Measurements from ENCODE around the gene RPUSD2. TPM values are rescaled to one million over a fixed set of nuclear protein-coding genes. Genes with fewer than 3 reads are reported as not detected.
A peak's percentile ranks its signal among the peaks of the same experiment; 100 is the strongest.

The RPUSD2 gene, protein sequence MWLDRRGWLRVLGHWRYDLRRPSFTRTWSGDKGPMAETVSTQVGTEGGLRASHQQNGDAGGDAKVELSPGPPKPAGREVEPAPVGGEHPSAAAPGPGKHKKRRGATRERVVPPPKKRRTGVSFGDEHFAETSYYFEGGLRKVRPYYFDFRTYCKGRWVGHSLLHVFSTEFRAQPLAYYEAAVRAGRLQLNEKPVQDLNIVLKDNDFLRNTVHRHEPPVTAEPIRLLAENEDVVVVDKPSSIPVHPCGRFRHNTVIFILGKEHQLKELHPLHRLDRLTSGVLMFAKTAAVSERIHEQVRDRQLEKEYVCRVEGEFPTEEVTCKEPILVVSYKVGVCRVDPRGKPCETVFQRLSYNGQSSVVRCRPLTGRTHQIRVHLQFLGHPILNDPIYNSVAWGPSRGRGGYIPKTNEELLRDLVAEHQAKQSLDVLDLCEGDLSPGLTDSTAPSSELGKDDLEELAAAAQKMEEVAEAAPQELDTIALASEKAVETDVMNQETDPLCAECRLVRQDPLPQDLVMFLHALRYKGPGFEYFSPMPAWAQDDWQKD
- total RNA-seq: 19.5 and 22.6 TPM in 2 replicates

DNA sequence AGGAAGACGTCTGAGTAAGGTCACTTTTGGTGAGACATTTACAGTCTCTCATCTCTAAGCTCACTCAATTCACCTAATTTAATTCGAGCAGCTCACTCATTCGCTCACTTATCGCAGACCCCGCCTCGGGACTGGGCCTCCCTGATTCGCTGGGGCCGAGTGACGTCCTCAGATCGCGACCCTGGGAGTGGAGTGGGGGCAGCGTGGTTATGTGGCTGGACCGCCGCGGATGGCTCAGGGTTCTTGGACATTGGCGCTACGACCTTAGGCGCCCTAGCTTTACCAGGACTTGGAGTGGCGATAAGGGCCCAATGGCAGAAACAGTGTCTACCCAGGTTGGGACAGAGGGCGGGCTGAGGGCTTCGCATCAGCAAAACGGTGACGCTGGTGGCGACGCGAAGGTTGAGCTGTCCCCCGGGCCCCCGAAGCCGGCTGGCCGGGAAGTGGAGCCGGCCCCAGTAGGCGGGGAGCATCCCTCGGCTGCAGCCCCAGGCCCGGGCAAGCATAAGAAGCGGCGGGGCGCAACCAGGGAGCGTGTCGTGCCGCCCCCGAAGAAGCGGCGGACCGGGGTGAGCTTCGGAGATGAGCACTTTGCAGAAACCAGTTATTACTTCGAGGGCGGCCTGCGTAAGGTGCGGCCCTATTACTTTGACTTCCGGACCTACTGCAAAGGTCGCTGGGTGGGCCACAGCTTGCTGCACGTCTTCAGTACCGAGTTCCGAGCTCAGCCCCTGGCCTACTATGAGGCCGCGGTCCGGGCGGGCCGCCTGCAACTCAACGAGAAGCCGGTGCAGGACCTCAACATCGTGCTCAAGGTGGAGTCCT lies at the start of gene RPUSD2:
TSS of gene RPUSD2 (plus strand) at position 171 of the 825 bp plus-strand sequence. CDS start at position 210, 39 bp downstream.
- H3K9me3 Mint-ChIP-seq: no peaks in the 10 kb centered on the region
- DNase-seq (ENCODE audit: low spot score): peak; percentile 89
- H3K27me3 Mint-ChIP-seq (ENCODE audit: insufficient read depth): no peaks in the 10 kb centered on the region
- intact Hi-C loops (cut with micrococcal nuclease): loop anchor here (1.0 to 10.0 kb wide), 11 partner anchors 25 to 785 kb away; partner anchors contain the start of genes CHAC1, CHP1, DNAJC17 and EXD1
- H3K27ac Mint-ChIP-seq: peak within 1 kb of the TSS; percentile 98
- peaks cover 51% of the 10 kb centered on the region for H3K4me1 Mint-ChIP-seq (ENCODE audit: low read depth)
- H3K4me3 Mint-ChIP-seq: peak within 1 kb of the TSS; percentile 99
- H3K36me3 Mint-ChIP-seq (ENCODE audit: low read depth): peaks cover 11% of the 10 kb centered on the region

DNA sequence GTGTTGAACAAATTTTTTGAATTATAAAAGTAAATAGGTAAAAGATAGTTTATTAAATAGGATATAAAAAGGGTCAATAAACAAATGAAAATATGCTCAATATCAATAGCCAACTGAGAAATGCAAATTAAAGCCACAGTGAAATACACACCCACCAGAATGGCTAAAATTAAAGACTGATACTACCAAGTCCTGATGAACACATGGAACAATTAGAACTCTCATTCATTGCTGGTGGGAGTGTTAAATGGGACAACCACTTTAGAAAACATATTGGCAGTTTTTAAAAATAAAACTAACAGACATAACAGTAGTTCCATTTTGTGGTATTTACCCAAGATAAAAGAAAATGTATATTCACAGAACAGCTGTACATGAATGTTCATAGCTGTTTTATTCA lies 45.5 kb upstream of the RPUSD2 start:
- Mint-ChIP-seq H3K36me3 (ENCODE audit: low read depth) (no peaks in the 10 kb centered on the region), H3K27ac (no peak overlapping the region), H3K9me3 (no peaks in the 10 kb centered on the region), H3K4me3 (no peak overlapping the region), H3K27me3 (ENCODE audit: insufficient read depth) (peaks cover 6% of the 10 kb centered on the region), H3K4me1 (ENCODE audit: low read depth) (peaks cover 6% of the 10 kb centered on the region)
- DNase-seq (ENCODE audit: low spot score): no peak
- intact Hi-C loops (cut with micrococcal nuclease): no loop called here

DNA sequence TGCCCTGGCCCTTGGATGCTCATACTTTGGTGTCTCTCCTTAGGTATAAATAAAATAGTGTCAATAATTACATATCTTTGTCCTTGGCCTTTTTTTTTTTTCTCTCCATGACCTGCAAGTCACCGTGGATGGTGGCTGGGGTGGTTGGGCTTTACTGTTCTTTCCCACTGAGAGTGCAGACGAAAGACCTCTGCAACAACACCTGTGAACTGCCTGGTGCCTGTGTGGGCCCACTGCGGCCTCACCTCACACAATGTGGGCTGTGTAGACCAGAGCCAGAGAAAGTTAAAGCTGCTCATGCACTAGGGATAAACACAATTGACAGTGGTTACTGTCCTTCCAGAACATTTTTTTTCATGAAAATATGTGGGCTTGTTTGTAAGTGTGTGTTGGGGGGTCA lies 43.2 kb upstream of the RPUSD2 start:
- intact Hi-C loops (cut with micrococcal nuclease): no loop called here
- H3K4me3 Mint-ChIP-seq: no peak overlapping the region
- H3K36me3 Mint-ChIP-seq (ENCODE audit: low read depth): peaks cover 2% of the 10 kb centered on the region
- no peaks in the 10 kb centered on the region for H3K9me3 Mint-ChIP-seq
- no peak overlapping the region for H3K27ac Mint-ChIP-seq
- H3K27me3 Mint-ChIP-seq (ENCODE audit: insufficient read depth): peaks cover 6% of the 10 kb centered on the region
- DNase-seq (ENCODE audit: low spot score): no peak
- no peaks in the 10 kb centered on the region for H3K4me1 Mint-ChIP-seq (ENCODE audit: low read depth)

DNA sequence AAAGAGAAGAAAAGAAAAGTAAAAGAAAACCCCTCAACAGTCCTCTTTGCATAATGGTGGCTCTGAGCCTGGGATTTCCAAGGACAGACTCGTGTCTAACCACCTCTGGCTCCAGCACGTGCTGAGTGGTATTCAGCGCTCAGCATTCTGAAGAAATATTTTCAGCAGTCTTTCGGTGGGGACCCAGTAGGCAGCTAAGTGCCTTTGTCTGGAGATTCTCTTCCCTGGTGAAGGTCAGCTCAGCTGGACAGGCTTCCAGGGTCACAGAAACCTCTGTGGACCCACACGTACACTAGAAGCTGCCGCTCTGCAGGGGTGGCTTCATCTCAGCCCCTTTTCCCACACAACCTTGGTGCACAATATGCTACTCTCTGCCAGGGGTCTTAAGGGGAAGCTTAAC lies 40.3 kb upstream of the RPUSD2 start:
- Mint-ChIP-seq H3K4me1 (ENCODE audit: low read depth) (no peaks in the 10 kb centered on the region), H3K27me3 (ENCODE audit: insufficient read depth) (peaks cover 2% of the 10 kb centered on the region), H3K36me3 (ENCODE audit: low read depth) (peaks cover 4% of the 10 kb centered on the region), H3K4me3 (no peak overlapping the region), H3K9me3 (no peaks in the 10 kb centered on the region), H3K27ac (no peak overlapping the region)
- intact Hi-C loops (cut with micrococcal nuclease): no loop called here
- DNase-seq (ENCODE audit: low spot score): no peak

DNA sequence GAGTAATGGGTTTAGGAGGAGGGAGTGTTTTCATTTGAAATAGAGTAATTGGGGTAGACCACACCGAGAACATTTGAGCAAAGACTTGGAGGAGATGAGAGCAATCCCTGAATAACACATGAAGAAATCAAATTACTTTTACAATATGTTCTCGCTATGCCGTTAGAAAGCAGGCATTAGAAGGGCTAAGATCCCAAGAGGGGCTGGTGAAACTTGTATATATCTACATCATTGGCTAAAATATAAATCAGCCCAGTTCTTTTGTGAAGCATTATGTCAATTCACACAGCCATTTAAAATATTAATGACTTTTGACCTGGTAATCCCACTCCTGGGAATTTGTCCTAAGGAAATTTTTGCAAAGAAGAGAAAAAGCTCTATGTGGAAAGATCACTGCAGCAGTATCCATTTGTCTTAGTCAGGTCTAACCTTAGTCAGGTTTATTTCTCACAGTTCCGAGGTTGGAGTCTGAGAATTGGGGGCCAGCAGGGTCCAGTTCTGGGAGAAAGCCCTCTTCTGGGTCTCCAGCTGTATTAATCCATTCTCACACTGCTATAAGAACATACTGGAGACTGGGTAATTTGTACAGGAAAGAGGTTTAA lies 35.2 kb upstream of the RPUSD2 start:
- H3K4me1 Mint-ChIP-seq (ENCODE audit: low read depth): no peaks in the 10 kb centered on the region
- intact Hi-C loops (cut with micrococcal nuclease): no loop called here
- peaks cover 4% of the 10 kb centered on the region for H3K36me3 Mint-ChIP-seq (ENCODE audit: low read depth)
- no peak overlapping the region for H3K27ac Mint-ChIP-seq
- no peak for DNase-seq (ENCODE audit: low spot score)
- H3K4me3 Mint-ChIP-seq: no peak overlapping the region
- no peaks in the 10 kb centered on the region for H3K9me3 Mint-ChIP-seq
- H3K27me3 Mint-ChIP-seq (ENCODE audit: insufficient read depth): peaks cover 2% of the 10 kb centered on the region

DNA sequence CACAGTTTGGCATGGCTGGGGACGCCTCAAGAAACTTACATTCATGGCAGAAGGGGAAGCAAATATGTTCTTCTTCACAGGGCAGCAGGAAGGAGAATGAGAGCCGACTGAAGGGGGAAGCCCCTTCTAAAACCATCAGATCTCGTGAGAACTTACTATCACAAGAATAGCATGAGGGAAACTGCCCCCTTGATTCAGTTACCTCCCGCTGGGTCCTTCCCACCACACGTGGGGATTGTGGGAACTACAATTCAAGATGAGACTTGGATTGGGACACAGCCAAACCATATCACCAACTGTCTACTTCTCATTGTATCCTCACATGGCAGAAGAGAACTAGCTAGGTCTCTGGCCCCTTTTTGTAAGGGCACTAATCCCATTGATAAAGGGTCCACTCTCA lies 34.7 kb upstream of the RPUSD2 start:
- H3K27ac Mint-ChIP-seq: no peak overlapping the region
- intact Hi-C loops (cut with micrococcal nuclease): no loop called here
- no peak for DNase-seq (ENCODE audit: low spot score)
- H3K27me3 Mint-ChIP-seq (ENCODE audit: insufficient read depth): peaks cover 2% of the 10 kb centered on the region
- peaks cover 7% of the 10 kb centered on the region for H3K36me3 Mint-ChIP-seq (ENCODE audit: low read depth)
- no peaks in the 10 kb centered on the region for H3K4me1 Mint-ChIP-seq (ENCODE audit: low read depth)
- H3K4me3 Mint-ChIP-seq: no peak overlapping the region
- H3K9me3 Mint-ChIP-seq: no peaks in the 10 kb centered on the region

DNA sequence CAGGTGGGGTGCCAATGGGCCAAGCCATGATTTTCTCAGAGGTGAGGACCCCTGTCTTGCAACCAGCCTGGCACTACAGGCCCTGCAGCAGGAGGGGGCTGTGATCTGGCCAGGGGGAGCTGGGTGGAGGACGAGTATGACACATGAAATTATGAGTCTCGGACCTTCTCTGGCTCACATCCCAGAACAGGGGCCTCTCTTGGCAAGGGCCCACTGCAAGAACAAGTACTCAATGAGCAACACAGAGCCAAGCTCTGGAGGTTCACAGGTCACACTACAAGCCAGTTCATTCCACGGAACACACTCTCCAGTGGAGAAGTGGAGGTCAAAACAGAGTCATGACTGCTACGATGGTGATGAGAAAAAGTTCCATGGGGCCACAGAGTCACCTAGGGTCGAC lies 32.6 kb upstream of the RPUSD2 start:
- Mint-ChIP-seq H3K4me3 (no peak overlapping the region), H3K36me3 (ENCODE audit: low read depth) (peaks cover 4% of the 10 kb centered on the region), H3K27ac (no peak overlapping the region), H3K4me1 (ENCODE audit: low read depth) (no peaks in the 10 kb centered on the region), H3K9me3 (no peaks in the 10 kb centered on the region), H3K27me3 (ENCODE audit: insufficient read depth) (no peaks in the 10 kb centered on the region)
- DNase-seq (ENCODE audit: low spot score): no peak
- intact Hi-C loops (cut with micrococcal nuclease): no loop called here

DNA sequence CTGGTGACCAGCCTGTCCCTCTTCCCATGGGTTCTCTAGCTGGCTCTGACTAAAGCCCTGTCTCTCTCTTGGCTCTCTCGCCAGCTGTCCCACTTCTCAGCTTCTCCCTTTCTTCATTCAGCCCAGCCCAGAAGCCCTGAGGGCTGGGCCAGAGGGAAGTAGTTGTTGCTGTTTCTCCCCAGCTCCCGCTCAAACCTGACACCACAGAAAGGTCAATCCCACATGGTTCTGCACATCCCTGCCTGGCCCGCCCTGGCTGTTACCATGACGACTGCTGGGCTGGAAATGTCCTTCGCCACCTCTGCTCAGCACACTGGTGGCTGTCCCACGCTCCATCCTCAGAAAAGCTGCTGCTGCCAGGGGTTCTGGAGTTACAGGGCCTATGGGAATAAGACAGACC lies 30.1 kb upstream of the RPUSD2 start:
- DNase-seq (ENCODE audit: low spot score): no peak
- Mint-ChIP-seq H3K27ac (no peak overlapping the region), H3K9me3 (no peaks in the 10 kb centered on the region), H3K36me3 (ENCODE audit: low read depth) (peaks cover 2% of the 10 kb centered on the region), H3K27me3 (ENCODE audit: insufficient read depth) (no peaks in the 10 kb centered on the region), H3K4me3 (no peak overlapping the region), H3K4me1 (ENCODE audit: low read depth) (peaks cover 7% of the 10 kb centered on the region)
- intact Hi-C loops (cut with micrococcal nuclease): no loop called here

DNA sequence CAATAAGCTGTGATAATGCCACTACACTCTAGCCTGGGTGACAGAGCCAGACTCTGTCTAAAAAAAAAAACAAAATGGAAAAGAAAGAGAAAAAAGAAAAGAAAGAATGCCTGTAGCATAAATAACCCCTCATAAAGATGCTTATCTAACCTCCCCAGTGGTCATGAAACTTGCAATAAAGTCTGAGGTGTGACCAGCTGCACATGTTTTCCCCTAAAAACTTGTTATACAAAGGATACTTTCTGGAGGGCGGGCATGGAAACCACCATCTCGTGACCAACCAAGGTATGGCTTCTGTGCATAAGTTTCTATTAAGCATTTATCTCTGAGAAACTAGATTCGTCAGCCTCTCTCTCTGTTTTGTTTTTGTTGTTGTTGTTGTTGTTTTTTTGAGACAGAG lies 26.0 kb upstream of the RPUSD2 start:
- H3K27me3 Mint-ChIP-seq (ENCODE audit: insufficient read depth): no peaks in the 10 kb centered on the region
- H3K36me3 Mint-ChIP-seq (ENCODE audit: low read depth): peaks cover 4% of the 10 kb centered on the region
- no peak overlapping the region for H3K27ac Mint-ChIP-seq
- H3K4me1 Mint-ChIP-seq (ENCODE audit: low read depth): peaks cover 10% of the 10 kb centered on the region
- no peak overlapping the region for H3K4me3 Mint-ChIP-seq
- intact Hi-C loops (cut with micrococcal nuclease): no loop called here
- no peaks in the 10 kb centered on the region for H3K9me3 Mint-ChIP-seq
- DNase-seq (ENCODE audit: low spot score): no peak

DNA sequence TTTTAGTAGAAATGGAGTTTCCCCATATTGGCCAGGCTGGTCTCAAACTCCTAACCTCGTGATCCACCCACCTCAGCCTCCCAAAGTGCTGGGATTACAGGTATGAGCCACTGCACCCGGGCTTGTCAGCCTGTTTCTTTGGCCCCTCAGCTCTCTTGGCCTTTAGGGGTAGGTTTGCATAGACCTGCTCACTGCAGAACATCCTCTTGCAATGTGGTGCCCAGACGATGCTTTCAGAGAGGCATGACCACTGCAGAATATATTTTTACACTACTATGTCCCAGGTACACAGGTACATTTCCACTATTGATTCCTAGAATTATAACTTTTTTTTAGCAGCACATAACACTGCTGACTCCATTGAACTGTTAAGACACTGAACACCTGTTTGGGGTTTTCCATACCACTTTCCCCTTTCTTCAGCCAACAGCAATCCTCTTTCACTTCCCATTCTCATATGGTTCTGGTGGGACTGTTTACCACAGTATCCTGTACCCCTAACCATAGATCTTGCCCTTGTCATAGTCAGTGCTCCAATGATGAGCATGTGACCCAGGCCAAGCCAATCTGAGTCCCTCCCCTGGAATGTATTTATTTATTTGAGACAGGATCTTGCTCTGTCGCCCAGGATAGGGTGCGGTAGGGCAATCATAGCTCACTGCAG lies 25.3 kb upstream of the RPUSD2 start:
- no peak overlapping the region for H3K4me3 Mint-ChIP-seq
- H3K4me1 Mint-ChIP-seq (ENCODE audit: low read depth): peaks cover 10% of the 10 kb centered on the region
- H3K9me3 Mint-ChIP-seq: no peaks in the 10 kb centered on the region
- no peak overlapping the region for H3K27ac Mint-ChIP-seq
- no peaks in the 10 kb centered on the region for H3K27me3 Mint-ChIP-seq (ENCODE audit: insufficient read depth)
- DNase-seq (ENCODE audit: low spot score): no peak
- peaks cover 4% of the 10 kb centered on the region for H3K36me3 Mint-ChIP-seq (ENCODE audit: low read depth)
- intact Hi-C loops (cut with micrococcal nuclease): no loop called here

DNA sequence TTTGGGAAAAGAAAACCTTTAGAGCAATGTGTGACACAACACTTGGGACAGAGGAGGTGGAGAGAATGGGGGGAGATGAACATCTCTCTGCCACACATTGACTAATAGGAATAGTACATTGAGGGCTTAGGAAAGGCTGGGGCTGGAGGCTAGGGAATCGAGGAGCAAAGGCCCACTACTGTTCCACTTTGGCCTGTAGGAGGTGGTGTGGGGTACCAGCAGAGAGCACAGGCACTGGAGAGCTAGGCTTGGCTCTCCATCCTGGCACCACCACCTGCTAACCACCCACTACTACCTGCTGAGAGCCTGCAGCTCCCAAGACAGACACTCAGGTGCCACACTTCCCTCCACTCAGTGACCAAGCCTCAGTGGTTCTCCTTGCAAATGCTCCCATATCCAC lies 23.6 kb upstream of the RPUSD2 start:
- Mint-ChIP-seq H3K4me1 (ENCODE audit: low read depth) (peaks cover 10% of the 10 kb centered on the region), H3K27me3 (ENCODE audit: insufficient read depth) (no peaks in the 10 kb centered on the region), H3K9me3 (no peaks in the 10 kb centered on the region), H3K27ac (no peak overlapping the region), H3K4me3 (no peak overlapping the region), H3K36me3 (ENCODE audit: low read depth) (peaks cover 7% of the 10 kb centered on the region)
- intact Hi-C loops (cut with micrococcal nuclease): no loop called here
- DNase-seq (ENCODE audit: low spot score): no peak

DNA sequence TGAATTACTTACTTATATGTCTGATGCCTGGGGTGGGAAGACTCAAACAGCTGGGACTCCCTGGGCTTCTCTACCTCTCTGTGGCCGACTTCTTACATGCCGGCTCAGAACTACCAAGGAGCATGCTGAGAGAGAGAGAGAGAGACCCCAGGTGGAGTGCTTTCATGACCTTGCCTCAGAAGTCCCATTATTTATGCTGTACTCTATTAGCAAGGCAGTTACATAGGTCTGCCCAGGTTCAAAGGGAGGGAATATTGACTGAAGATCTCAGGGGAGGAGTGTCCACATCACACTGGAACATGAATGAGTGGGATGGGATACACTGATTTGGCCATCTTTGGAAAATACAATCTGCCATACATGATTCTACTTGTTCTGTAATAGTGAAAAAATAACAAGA lies 20.5 kb upstream of the RPUSD2 start:
- H3K9me3 Mint-ChIP-seq: no peaks in the 10 kb centered on the region
- H3K4me3 Mint-ChIP-seq: no peak overlapping the region
- H3K27ac Mint-ChIP-seq: no peak overlapping the region
- no peaks in the 10 kb centered on the region for H3K27me3 Mint-ChIP-seq (ENCODE audit: insufficient read depth)
- intact Hi-C loops (cut with micrococcal nuclease): no loop called here
- peaks cover 15% of the 10 kb centered on the region for H3K36me3 Mint-ChIP-seq (ENCODE audit: low read depth)
- no peak for DNase-seq (ENCODE audit: low spot score)
- peaks cover 6% of the 10 kb centered on the region for H3K4me1 Mint-ChIP-seq (ENCODE audit: low read depth)

Data from activated T-helper 1 cell treated with anti-CD3 and anti-CD28 coated beads, Interleukin-12 subunit alpha, Interleukin-12 subunit beta, Interleukin-2, Interleukin-4 antibody, amounts not matched to agents 30 ng/mL and 10 ng/mL and 1 ng/mL, durations not matched to agents 14 hours and 24 hours and 36 hours (primary cell).